ENCODE results near the gene ZBED3.

GRCh38 chr5:77120706-77121105, 33.6 kb upstream of the ZBED3 start:
- TF ChIP-seq CTCF (IDR thresholded peaks at IDR 0.05; ENCODE audit: poor library complexity, severe bottlenecking) (no peak), RAD21 (conservative IDR thresholded peaks at IDR 0.05) (no peak), EP300 (conservative IDR thresholded peaks at IDR 0.05; ENCODE audit: poor library complexity, severe bottlenecking) (no peak)
